ENCODE data around the gene MTMR10.
A peak's percentile ranks its signal among the peaks of the same experiment; 100 is the strongest.

The MTMR10 gene

DNA sequence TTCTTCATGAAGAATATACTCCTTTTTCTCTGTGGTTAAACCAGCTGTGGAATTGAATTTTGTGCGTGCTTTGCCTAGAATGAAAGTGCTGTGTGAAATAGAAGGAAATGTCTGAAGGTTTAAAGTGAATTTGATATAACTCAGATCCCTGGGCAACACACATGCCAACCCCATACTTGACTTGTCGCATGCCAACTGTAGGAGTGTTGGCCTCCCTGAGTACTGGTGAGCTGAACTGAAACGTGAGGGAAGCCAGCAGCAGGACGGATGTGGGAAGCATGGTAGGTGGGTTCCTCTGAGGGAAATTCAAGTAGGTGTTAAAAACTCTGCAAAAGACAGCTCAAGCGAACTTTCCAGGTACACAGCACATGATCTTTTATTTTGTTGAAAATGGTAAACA is 73.1 kb downstream of the MTMR10 start:
- DNase-seq (no peak), ATAC-seq (ENCODE audit: insufficient read depth, low read depth) (no peak)
- Histone ChIP-seq H3K27me3 (ENCODE audit: insufficient read depth, low read length, poor library complexity) (no peaks in the 10 kb centered on the region), H3K9ac (ENCODE audit: low read depth, low read length) (no peak overlapping the region), H3K36me3 (ENCODE audit: insufficient read depth, low read length) (peaks cover 93% of the 10 kb centered on the region), H2AFZ (ENCODE audit: low read depth, low read length) (no peak overlapping the region), H3K27ac (ENCODE audit: low read length) (no peak overlapping the region), H3K4me1 (ENCODE audit: insufficient read depth, low read length) (no peaks in the 10 kb centered on the region), H3K9me3 (ENCODE audit: insufficient read depth, low read length, severe bottlenecking) (no peaks in the 10 kb centered on the region), H3K4me3 (ENCODE audit: low read depth in 1 of 2, low read length in 2 of 2) (no peak overlapping the region), H3K4me2 (ENCODE audit: insufficient read depth, low read length) (no peak overlapping the region), H4K20me1 (ENCODE audit: insufficient read depth, low read length) (peaks cover 9% of the 10 kb centered on the region; the same call in 1 of the 2 replicates), H3K79me2 (ENCODE audit: insufficient read depth, low read length) (peaks cover 4% of the 10 kb centered on the region; the same call in 1 of the 2 replicates)
- TF ChIP-seq EZH2 (IDR thresholded peaks at IDR 0.05; ENCODE audit: borderline replicate concordance, low read depth, low read length, severe bottlenecking) (no peak), CTCF (IDR thresholded peaks at IDR 0.05; ENCODE audit: borderline replicate concordance, extremely low read depth, low read length, poor library complexity, severe bottlenecking) (no peak)

DNA sequence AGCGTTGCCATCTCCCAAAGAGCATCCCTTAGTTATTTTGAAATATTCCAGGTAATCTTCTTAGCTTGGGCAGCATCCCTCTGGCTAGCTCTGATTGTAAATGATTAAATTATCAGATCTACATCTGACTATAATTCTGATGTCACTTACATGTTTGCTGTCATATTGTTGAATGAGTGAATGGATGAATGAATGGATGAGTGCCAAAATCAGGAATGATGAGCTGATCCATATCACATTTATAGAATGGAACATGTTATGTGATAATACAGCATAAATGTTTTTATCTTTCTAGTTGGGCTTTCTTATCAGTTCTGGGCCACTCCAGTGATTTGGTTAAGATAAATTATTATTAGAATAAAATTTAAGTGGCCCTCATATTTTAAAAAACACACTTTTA is 73.8 kb downstream of the MTMR10 start:
- Histone ChIP-seq H3K36me3 (ENCODE audit: insufficient read depth, low read length) (peaks cover 93% of the 10 kb centered on the region), H3K27ac (ENCODE audit: low read length) (no peak overlapping the region)
- ATAC-seq (ENCODE audit: insufficient read depth, low read depth): no peak

GRCh38 chr15:30917013-30917412 is 74.4 kb downstream of the MTMR10 start:
- Histone ChIP-seq H3K4me3 (ENCODE audit: low read depth in 1 of 2, low read length in 2 of 2) (no peak overlapping the region), H4K20me1 (ENCODE audit: insufficient read depth, low read length) (peaks cover 9% of the 10 kb centered on the region; the same call in 1 of the 2 replicates), H3K27me3 (ENCODE audit: insufficient read depth, low read length, poor library complexity) (no peaks in the 10 kb centered on the region), H3K36me3 (ENCODE audit: insufficient read depth, low read length) (peaks cover 93% of the 10 kb centered on the region), H3K9me3 (ENCODE audit: insufficient read depth, low read length, severe bottlenecking) (no peaks in the 10 kb centered on the region), H3K27ac (ENCODE audit: low read length) (no peak overlapping the region), H3K79me2 (ENCODE audit: insufficient read depth, low read length) (peaks cover 4% of the 10 kb centered on the region; the same call in 1 of the 2 replicates), H3K4me2 (ENCODE audit: insufficient read depth, low read length) (no peak overlapping the region), H2AFZ (ENCODE audit: low read depth, low read length) (no peak overlapping the region), H3K4me1 (ENCODE audit: insufficient read depth, low read length) (no peaks in the 10 kb centered on the region), H3K9ac (ENCODE audit: low read depth, low read length) (no peak overlapping the region)
- ATAC-seq (ENCODE audit: insufficient read depth, low read depth) (no peak), DNase-seq (no peak)
- TF ChIP-seq EZH2 (IDR thresholded peaks at IDR 0.05; ENCODE audit: borderline replicate concordance, low read depth, low read length, severe bottlenecking) (no peak), CTCF (IDR thresholded peaks at IDR 0.05; ENCODE audit: borderline replicate concordance, extremely low read depth, low read length, poor library complexity, severe bottlenecking) (peak; percentile 17)

More for the DNA sequence above, 73.8 kb downstream of the MTMR10 start:
- no peaks in the 10 kb centered on the region for H3K9me3 ChIP-seq (ENCODE audit: insufficient read depth, low read length, severe bottlenecking)
- no peak overlapping the region for H2AFZ ChIP-seq (ENCODE audit: low read depth, low read length)
- no peak overlapping the region for H3K9ac ChIP-seq (ENCODE audit: low read depth, low read length)
- peaks cover 9% of the 10 kb centered on the region; the same call in 1 of the 2 replicates for H4K20me1 ChIP-seq (ENCODE audit: insufficient read depth, low read length)
- no peaks in the 10 kb centered on the region for H3K27me3 ChIP-seq (ENCODE audit: insufficient read depth, low read length, poor library complexity)
- no peak for TF ChIP-seq EZH2 (IDR thresholded peaks at IDR 0.05; ENCODE audit: borderline replicate concordance, low read depth, low read length, severe bottlenecking)
- no peak for TF ChIP-seq CTCF (IDR thresholded peaks at IDR 0.05; ENCODE audit: borderline replicate concordance, extremely low read depth, low read length, poor library complexity, severe bottlenecking)
- H3K79me2 ChIP-seq (ENCODE audit: insufficient read depth, low read length): peaks cover 4% of the 10 kb centered on the region; the same call in 1 of the 2 replicates
- H3K4me1 ChIP-seq (ENCODE audit: insufficient read depth, low read length): no peaks in the 10 kb centered on the region
- H3K4me3 ChIP-seq (ENCODE audit: low read depth in 1 of 2, low read length in 2 of 2): no peak overlapping the region
- no peak overlapping the region for H3K4me2 ChIP-seq (ENCODE audit: insufficient read depth, low read length)
- DNase-seq: no peak

Data from DND-41 (cell line).